Immature natural killer cell (primary cell): ENCODE data around the gene TTN. TPM values are rescaled to one million over a fixed set of nuclear protein-coding genes. Genes with fewer than 3 reads are reported as not detected.
A peak's percentile ranks its signal among the peaks of the same experiment; 100 is the strongest.

Experiments used
- DNase-seq, 3 donors: peaks; one replicate each; pipeline ENCODE4 v3.0.0; 2022; ENCODE audit warnings: mixed read lengths in 1 of 3
- H3K27ac Mint-ChIP-seq, 6 donors: one replicate each; pipeline ENCODE4 v1.8.0; 2020; ENCODE audit warnings: mixed read lengths in 6 of 6, mild to moderate bottlenecking in 5 of 6, inconsistent platforms in 4 of 6, moderate library complexity in 3 of 6
- H3K27me3 Mint-ChIP-seq, 3 donors: one replicate each; pipeline ENCODE4 v1.8.0; 2020 to 2021; ENCODE audit warnings: low read depth in 3 of 3, mild to moderate bottlenecking in 3 of 3, mixed read lengths in 3 of 3, moderate library complexity in 3 of 3, inconsistent platforms in 1 of 3
- H3K36me3 Mint-ChIP-seq, 3 donors: one replicate each; pipeline ENCODE4 v1.8.0; 2020; ENCODE audit warnings: mixed read lengths in 3 of 3, inconsistent platforms in 2 of 3, mild to moderate bottlenecking in 2 of 3
- H3K4me1 Mint-ChIP-seq, 2 donors: one replicate each; pipeline ENCODE4 v1.8.0; 2020; ENCODE audit warnings: inconsistent platforms in 2 of 2, mild to moderate bottlenecking in 2 of 2, mixed read lengths in 2 of 2, moderate library complexity in 1 of 2
- H3K4me3 Mint-ChIP-seq, 5 donors: one replicate each; pipeline ENCODE4 v1.8.0; 2020; ENCODE audit warnings: mild to moderate bottlenecking in 5 of 5, mixed read lengths in 5 of 5, inconsistent platforms in 3 of 5, moderate library complexity in 3 of 5
- H3K9me3 Mint-ChIP-seq, 6 donors: one replicate each; pipeline ENCODE4 v1.8.0; 2020; ENCODE audit warnings: mild to moderate bottlenecking in 6 of 6, mixed read lengths in 6 of 6, inconsistent platforms in 4 of 6, moderate library complexity in 3 of 6
- polyA plus RNA-seq, 3 donors: library from polyadenylated mRNA; unstranded; fragments of 300-500 nt; fragmentation: Illumina TruSeq; gene quantifications; one replicate each; pipeline ENCODE4 v1.2.3, GENCODE V29; 2021

TTN gene
- polyA plus RNA-seq, 3 donors from 2014 or later, result 0.06 to 1.7 (median 0.58) TPM

GRCh38 chr2:178499640-178500039 lies 307.6 kb downstream of the TTN start:
- H3K36me3 Mint-ChIP-seq, result peaks cover 24 to 61% (median 31%) of the 10 kb centered on the region in 3 donors
- H3K4me3 Mint-ChIP-seq, result no peak overlapping the region
- H3K27me3 Mint-ChIP-seq, result peaks cover 0 to 4% (median 0%) of the 10 kb centered on the region in 3 donors
- no peak for DNase-seq
- H3K4me1 Mint-ChIP-seq, result no peaks in the 10 kb centered on the region
- H3K27ac Mint-ChIP-seq, result no peak overlapping the region
- H3K9me3 Mint-ChIP-seq, result no peaks in the 10 kb centered on the region

GRCh38 chr2:178498137-178498536 lies 309.1 kb downstream of the TTN start:
- Mint-ChIP-seq H3K36me3 (peaks cover 24 to 60% (median 37%) of the 10 kb centered on the region in 3 donors), H3K27ac (peak overlapping the region in 1 of 6 donors; percentile 24), H3K4me1 (no peaks in the 10 kb centered on the region), H3K27me3 (peaks cover 0 to 4% (median 2%) of the 10 kb centered on the region in 3 donors), H3K4me3 (no peak overlapping the region), H3K9me3 (no peaks in the 10 kb centered on the region)
- DNase-seq, result no peak

- H3K4me3 Mint-ChIP-seq, result no peak overlapping the region
- peaks cover 0 to 2% (median 2%) of the 10 kb centered on the region in 3 donors for H3K27me3 Mint-ChIP-seq
- H3K36me3 Mint-ChIP-seq, result peaks cover 22 to 47% (median 30%) of the 10 kb centered on the region in 3 donors
- no peak for DNase-seq
- H3K27ac Mint-ChIP-seq, result peak overlapping the region in 1 of 6 donors; percentile 4
- no peaks in the 10 kb centered on the region for H3K4me1 Mint-ChIP-seq
- no peaks in the 10 kb centered on the region for H3K9me3 Mint-ChIP-seq
Measured at GRCh38 chr2:178496049-178496448, 311.2 kb downstream of the TTN start.

- Mint-ChIP-seq H3K9me3 (no peaks in the 10 kb centered on the region), H3K27me3 (peaks cover 0 to 3% (median 0%) of the 10 kb centered on the region in 3 donors), H3K4me1 (peaks cover 10 to 25% of the 10 kb centered on the region in 2 donors), H3K4me3 (no peak overlapping the region), H3K36me3 (peaks cover 18 to 48% (median 27%) of the 10 kb centered on the region in 3 donors), H3K27ac (no peak overlapping the region)
- DNase-seq, result no peak
Measured at GRCh38 chr2:178491612-178492011, 315.6 kb downstream of the TTN start.

GRCh38 chr2:178485356-178485755 lies 321.9 kb downstream of the TTN start:
- Mint-ChIP-seq H3K36me3 (peaks cover 11 to 21% (median 13%) of the 10 kb centered on the region in 3 donors), H3K4me1 (peaks cover 42 to 63% of the 10 kb centered on the region in 2 donors), H3K27me3 (peaks cover 3 to 4% (median 3%) of the 10 kb centered on the region in 3 donors), H3K4me3 (no peak overlapping the region), H3K27ac (no peak overlapping the region), H3K9me3 (no peaks in the 10 kb centered on the region)
- DNase-seq, result no peak

GRCh38 chr2:178484245-178485041 lies 322.8 kb downstream of the TTN start:
- H3K4me3 Mint-ChIP-seq, result no peak overlapping the region
- no peaks in the 10 kb centered on the region for H3K9me3 Mint-ChIP-seq
- H3K27me3 Mint-ChIP-seq, result peaks cover 3 to 7% (median 4%) of the 10 kb centered on the region in 3 donors
- H3K4me1 Mint-ChIP-seq, result peaks cover 44 to 65% of the 10 kb centered on the region in 2 donors
- peaks cover 6 to 13% (median 9%) of the 10 kb centered on the region in 3 donors for H3K36me3 Mint-ChIP-seq
- DNase-seq, result no peak
- no peak overlapping the region for H3K27ac Mint-ChIP-seq

GRCh38 chr2:178482437-178482836 lies 324.8 kb downstream of the TTN start:
- H3K27ac Mint-ChIP-seq, result peak overlapping the region in 2 of 6 donors; percentile 28 to 45

GRCh38 chr2:178480227-178481181 lies 326.7 kb downstream of the TTN start, which contains the start of gene PLEKHA3:
Gene PLEKHA3, plus strand, starts transcription at chr2:178480457. Its CDS starts 413 bp downstream, at chr2:178480870.
- DNase-seq, result peak; percentile 83 to 86 (median 86)
- Mint-ChIP-seq H3K4me3 (peak within 1 kb of the TSS; percentile 95 to 99 (median 97)), H3K27me3 (peaks cover 8 to 18% (median 10%) of the 10 kb centered on the region in 3 donors), H3K9me3 (no peaks in the 10 kb centered on the region), H3K4me1 (peaks cover 47 to 50% of the 10 kb centered on the region in 2 donors), H3K27ac (peak within 1 kb of the TSS; percentile 97 to 99 (median 99)), H3K36me3 (no peaks in the 10 kb centered on the region)

More at GRCh38 chr2:178482437-178482836, 324.8 kb downstream of the TTN start:
- H3K27me3 Mint-ChIP-seq, result peaks cover 8 to 18% (median 10%) of the 10 kb centered on the region in 3 donors
- peaks cover 51 to 66% of the 10 kb centered on the region in 2 donors for H3K4me1 Mint-ChIP-seq
- no peaks in the 10 kb centered on the region for H3K9me3 Mint-ChIP-seq
- DNase-seq, result no peak
- peaks cover 5 to 9% (median 8%) of the 10 kb centered on the region in 3 donors for H3K36me3 Mint-ChIP-seq
- H3K4me3 Mint-ChIP-seq, result peak overlapping the region; percentile 29 to 96 (median 94)

GRCh38 chr2:178479758-178480226 lies 327.4 kb downstream of the TTN start:
- H3K4me1 Mint-ChIP-seq, result peaks cover 45 to 46% of the 10 kb centered on the region in 2 donors
- H3K9me3 Mint-ChIP-seq, result no peaks in the 10 kb centered on the region
- peak overlapping the region; percentile 97 to 99 (median 99) for H3K27ac Mint-ChIP-seq
- H3K27me3 Mint-ChIP-seq, result peaks cover 8 to 18% (median 10%) of the 10 kb centered on the region in 3 donors
- H3K4me3 Mint-ChIP-seq, result peak overlapping the region; percentile 95 to 99 (median 97)
- no peak for DNase-seq
- no peaks in the 10 kb centered on the region for H3K36me3 Mint-ChIP-seq

GRCh38 chr2:178479275-178479616 lies 328.0 kb downstream of the TTN start:
- peaks cover 8 to 18% (median 10%) of the 10 kb centered on the region in 3 donors for H3K27me3 Mint-ChIP-seq
- H3K9me3 Mint-ChIP-seq, result no peaks in the 10 kb centered on the region
- peaks cover 43 to 46% of the 10 kb centered on the region in 2 donors for H3K4me1 Mint-ChIP-seq
- no peaks in the 10 kb centered on the region for H3K36me3 Mint-ChIP-seq
- H3K4me3 Mint-ChIP-seq, result peak overlapping the region; percentile 95 to 99 (median 97)
- DNase-seq, result no peak
- peak overlapping the region; percentile 97 to 99 (median 99) for H3K27ac Mint-ChIP-seq

GRCh38 chr2:178478439-178479274 lies 328.6 kb downstream of the TTN start, which contains the start of gene FKBP7:
Gene FKBP7, minus strand, starts transcription at chr2:178478600. Its CDS starts 101 bp downstream, at chr2:178478499.
- peaks cover 8 to 18% (median 10%) of the 10 kb centered on the region in 3 donors for H3K27me3 Mint-ChIP-seq
- no peaks in the 10 kb centered on the region for H3K36me3 Mint-ChIP-seq
- peak within 1 kb of the TSS; percentile 97 to 99 (median 99) for H3K27ac Mint-ChIP-seq
- peaks cover 43 to 46% of the 10 kb centered on the region in 2 donors for H3K4me1 Mint-ChIP-seq
- peak; percentile 84 to 88 (median 87) for DNase-seq
- H3K4me3 Mint-ChIP-seq, result peak within 1 kb of the TSS; percentile 95 to 99 (median 97)
- no peaks in the 10 kb centered on the region for H3K9me3 Mint-ChIP-seq

GRCh38 chr2:178478130-178478438 lies 329.1 kb downstream of the TTN start:
- Mint-ChIP-seq H3K9me3 (no peaks in the 10 kb centered on the region), H3K27me3 (peaks cover 8 to 18% (median 10%) of the 10 kb centered on the region in 3 donors), H3K27ac (peak overlapping the region; percentile 97 to 99 (median 99)), H3K4me3 (peak overlapping the region; percentile 95 to 99 (median 97)), H3K36me3 (no peaks in the 10 kb centered on the region), H3K4me1 (peaks cover 43 to 46% of the 10 kb centered on the region in 2 donors)
- no peak for DNase-seq
